Neural cell (in vitro differentiated cells): ENCODE measurements around the gene SSX2IP. TPM values are rescaled to one million over a fixed set of nuclear protein-coding genes. Genes with fewer than 3 reads are reported as not detected.

Experiments used
- H2AFZ ChIP-seq: fragments of 200-600, 300-800 bp; sonication (generic), shearing (Covaris generic); 2 replicates; pipeline ENCODE4 v1.6.0; 2014; ENCODE audit warnings: low read depth, mild to moderate bottlenecking, antibody characterized with exemption, low read length, moderate library complexity
- H3F3A ChIP-seq: fragments of 200-600 bp; shearing (Covaris generic); 2 replicates; pipeline ENCODE4 v1.6.1; 2016; ENCODE audit warnings: mild to moderate bottlenecking, moderate library complexity, mixed read lengths, antibody characterized with exemption, low read length; ENCODE audit not compliant: insufficient read depth, poor library complexity, severe bottlenecking
- H3K27ac ChIP-seq: fragments of 200-600, 300-800 bp; sonication (generic), shearing (Covaris generic); 2 replicates; pipeline ENCODE4 v1.5.1; 2014; ENCODE audit warnings: mild to moderate bottlenecking, low read length, moderate library complexity
- H3K27me3 ChIP-seq: fragments of 300-800, 200-600 bp; sonication (generic), shearing (Covaris generic); 2 replicates; pipeline ENCODE4 v1.6.0; 2014; ENCODE audit warnings: mild to moderate bottlenecking, low read depth, low read length, moderate library complexity; ENCODE audit not compliant: insufficient read depth
- H3K36me3 ChIP-seq: fragments of 300-800, 200-600 bp; sonication (generic), shearing (Covaris generic); 2 replicates; pipeline ENCODE4 v1.5.1; 2014; ENCODE audit warnings: mild to moderate bottlenecking, antibody characterized with exemption, low read length, moderate library complexity; ENCODE audit not compliant: insufficient read depth
- H3K4me2 ChIP-seq: fragments of 300-800, 200-600 bp; sonication (generic), shearing (Covaris generic); 2 replicates; pipeline ENCODE4 v1.6.0; 2014; ENCODE audit warnings: mild to moderate bottlenecking, low read length
- H3K4me3 ChIP-seq: fragments of 300-800, 200-600 bp; sonication (generic), shearing (Covaris generic); 2 replicates; pipeline ENCODE4 v1.5.1; 2014; ENCODE audit warnings: mild to moderate bottlenecking, low read length, moderate library complexity
- H3K79me2 ChIP-seq: fragments of 200-600 bp; shearing (Covaris generic); replicated peaks from 2 replicates; pipeline ENCODE4 v1.6.0; 2014; ENCODE audit warnings: mild to moderate bottlenecking, low read length, moderate library complexity; ENCODE audit not compliant: insufficient read depth
- H3K9ac ChIP-seq: fragments of 300-800, 200-600 bp; sonication (generic), shearing (Covaris generic); 2 replicates; pipeline ENCODE4 v1.6.1; 2016; ENCODE audit warnings: mild to moderate bottlenecking, low read length, mixed read lengths
- H3K9me2 ChIP-seq: fragments of 200-600 bp; shearing (Covaris generic); 2 replicates; pipeline ENCODE4 v1.6.1; 2016; ENCODE audit warnings: mild to moderate bottlenecking, low read length, mixed read lengths; ENCODE audit not compliant: insufficient read depth
- H3K9me3 ChIP-seq: fragments of 200-600, 300-800 bp; sonication (generic), shearing (Covaris generic); 2 replicates; pipeline ENCODE4 v1.6.1; 2016; ENCODE audit warnings: mild to moderate bottlenecking, mixed run types, low read length, moderate library complexity, mixed read lengths
- H4K20me1 ChIP-seq: fragments of 200-600 bp; shearing (Covaris generic); 2 replicates; pipeline ENCODE4 v1.6.1; 2016; ENCODE audit warnings: mild to moderate bottlenecking, mixed run types; ENCODE audit not compliant: insufficient read depth
- CTCF ChIP-seq: fragments of 450-650 bp; IDR thresholded peaks from 2 replicates; pipeline ENCODE4 v1.5.1; 2014; ENCODE audit warnings: antibody characterized with exemption, mild to moderate bottlenecking, moderate library complexity; ENCODE audit not compliant: poor library complexity, severe bottlenecking
- EP300 ChIP-seq: fragments of 450-650 bp; conservative IDR thresholded peaks from 2 replicates; pipeline ENCODE4 v1.6.1; 2014; ENCODE audit warnings: antibody characterized with exemption, mild to moderate bottlenecking, moderate library complexity; ENCODE audit not compliant: poor library complexity, severe bottlenecking
- EZH2 ChIP-seq: fragments of 200-600, 300-800 bp; shearing (Covaris generic), sonication (generic); IDR thresholded peaks from 2 replicates; pipeline ENCODE4 v1.6.1; 2014; ENCODE audit warnings: antibody characterized with exemption, low read length, borderline replicate concordance, mild to moderate bottlenecking; ENCODE audit not compliant: insufficient read depth, poor library complexity, severe bottlenecking
- MXI1 ChIP-seq: fragments of 450-650 bp; conservative IDR thresholded peaks from 2 replicates; pipeline ENCODE4 v1.6.1; 2014; ENCODE audit warnings: antibody characterized with exemption, mild to moderate bottlenecking; ENCODE audit not compliant: poor library complexity, severe bottlenecking
- POLR2AphosphoS5 ChIP-seq: IDR thresholded peaks from 2 replicates; pipeline ENCODE4 v1.6.1; 2012
- RAD21 ChIP-seq: fragments of 450-650 bp; conservative IDR thresholded peaks from 2 replicates; pipeline ENCODE4 v1.6.1; 2014; ENCODE audit warnings: antibody characterized with exemption, mild to moderate bottlenecking, moderate library complexity
- REST ChIP-seq: IDR thresholded peaks from 2 replicates; pipeline ENCODE4 v1.6.1; 2012; ENCODE audit warnings: borderline replicate concordance
- SMC3 ChIP-seq: fragments of 450-650 bp; conservative IDR thresholded peaks from 2 replicates; pipeline ENCODE4 v1.6.1; 2014; ENCODE audit warnings: antibody characterized with exemption, mild to moderate bottlenecking, moderate library complexity; ENCODE audit not compliant: poor library complexity
- TAF1 ChIP-seq: IDR thresholded peaks from 2 replicates; pipeline ENCODE4 v1.6.1; 2012; ENCODE audit warnings: low read depth
- polyA plus RNA-seq: library from polyadenylated mRNA; depleted of rRNA; stranded (reverse); fragments of >200 nt; gene quantifications from 2 replicates; pipeline ENCODE4 v1.2.3, GENCODE V29; 2014

The SSX2IP gene
- polyA plus RNA-seq, 1 donor from 2014 or later: 21.7 TPM

- H3K9me3 ChIP-seq: no peaks in the 10 kb centered on the region
- no peak overlapping the region for H3K4me2 ChIP-seq
- H3F3A ChIP-seq: no peaks in the 10 kb centered on the region
- no peak overlapping the region for H3K4me3 ChIP-seq
- H3K79me2 ChIP-seq: no peaks in the 10 kb centered on the region
- H3K27ac ChIP-seq: no peak overlapping the region
- no peaks in the 10 kb centered on the region for H3K36me3 ChIP-seq
- no peaks in the 10 kb centered on the region for H3K9me2 ChIP-seq
- H3K9ac ChIP-seq: no peak overlapping the region
- TF ChIP-seq EZH2 (no peak), REST (no peak), TAF1 (no peak), POLR2AphosphoS5 (no peak), MXI1 (no peak), CTCF (no peak), SMC3 (no peak), EP300 (no peak), RAD21 (no peak)
- H3K27me3 ChIP-seq: no peaks in the 10 kb centered on the region
- H4K20me1 ChIP-seq: no peaks in the 10 kb centered on the region
- H2AFZ ChIP-seq: no peak overlapping the region
These were observed 30.9 kb upstream of the SSX2IP start for GRCh38 chr1:84721152-84721551.

- Histone ChIP-seq H3K4me3 (no peak overlapping the region), H3K9me3 (no peaks in the 10 kb centered on the region), H3K27me3 (no peaks in the 10 kb centered on the region), H3K9me2 (no peaks in the 10 kb centered on the region), H4K20me1 (no peaks in the 10 kb centered on the region), H3K9ac (no peak overlapping the region), H3K4me2 (no peak overlapping the region), H3K79me2 (no peaks in the 10 kb centered on the region), H3K36me3 (no peaks in the 10 kb centered on the region), H2AFZ (no peak overlapping the region), H3F3A (no peaks in the 10 kb centered on the region), H3K27ac (no peak overlapping the region)
- TF ChIP-seq RAD21 (no peak), EZH2 (no peak), TAF1 (no peak), MXI1 (no peak), EP300 (no peak), CTCF (no peak), SMC3 (no peak), POLR2AphosphoS5 (no peak), REST (no peak)
These were observed 30.0 kb upstream of the SSX2IP start for GRCh38 chr1:84720221-84720780.
